GM12878 (cell line): ENCODE measurements around the gene UBE2E3. TPM values are rescaled to one million over a fixed set of nuclear protein-coding genes. Genes with fewer than 3 reads are reported as not detected.
"Not testable (repeated sequence)": the region's sequence is repeated elsewhere in the genome, so short reads cannot be mapped to it uniquely, and the experiment has no call there.

Experiments used
- ATAC-seq: fragments of 200-7000 bp; cut with Tn5 transposase; 3 replicates; pipeline ENCODE4 v1.9.1; 2020; ENCODE audit warnings: mild to moderate bottlenecking, moderate library complexity
- BruUV-seq: library from RNA; stranded (reverse); fragments of 400-500 nt; replicated peaks from 2 replicates; lab custom pipeline; 2021; lab: Mats Ljungman, UMichigan
- CTCF ChIA-PET: fragments of 300-600 bp; sonication (Branson Sonifier 250); formaldehyde crosslinking; extraction: SDS; loops from one replicate; lab custom pipeline; 2021; ENCODE audit warnings: inconsistent platforms; lab: Yijun Ruan, JAX
- POLR2A ChIA-PET: fragments of 350-600 bp; formaldehyde crosslinking; extraction: SDS; loops from one replicate; lab custom pipeline; 2021; ENCODE audit warnings: inconsistent platforms; lab: Charles Lee
- RAD21 ChIA-PET: fragments of 300-600 bp; sonication (Branson Sonifier 250); formaldehyde crosslinking; loops from one replicate; lab custom pipeline; 2023; ENCODE audit warnings: antibody characterized with exemption; ENCODE audit not compliant: unreplicated experiment; lab: Charles Lee
- SMC1A ChIA-PET: fragments of 300-600 bp; sonication (Branson Sonifier 250); formaldehyde crosslinking; loops from one replicate; lab custom pipeline; 2023; ENCODE audit not compliant: unreplicated experiment, uncharacterized antibody; lab: Charles Lee
- DNase-seq: peaks from one replicate; pipeline ENCODE4 v3.0.0-alpha.2; 2011; ENCODE audit warnings: low read depth, low spot score
- FAIRE-seq: peaks from 3 replicates; lab custom pipeline; 2011; peaks lifted over from hg19 to GRCh38; lab: Jason Lieb, UNC
- H2AFZ ChIP-seq: 2 replicates; pipeline ENCODE4 v1.6.0; 2011; ENCODE audit warnings: low read depth, low read length, control low read depth; ENCODE audit not compliant: control insufficient read depth
- H3K27ac ChIP-seq: 2 replicates; pipeline ENCODE4 v1.5.1; 2011; ENCODE audit warnings: control low read depth; ENCODE audit not compliant: control insufficient read depth, insufficient read depth
- H3K27me3 ChIP-seq, 2 experiments: replicated peaks in 1 of 2; 2 replicates each; pipeline versions ENCODE4 v1.6.0 to v1.6.1; 2011; ENCODE audit warnings: low read length in 1 of 2; ENCODE audit not compliant: control insufficient read depth in 2 of 2, insufficient read depth in 2 of 2
- H3K36me3 ChIP-seq, 2 experiments: 2 replicates each; pipeline ENCODE4 v1.5.1; 2011; ENCODE audit warnings: low read length in 1 of 2; ENCODE audit not compliant: control insufficient read depth in 2 of 2, insufficient read depth in 2 of 2
- H3K4me1 ChIP-seq: 2 replicates; pipeline ENCODE4 v1.6.1; 2011; ENCODE audit warnings: mild to moderate bottlenecking, low read length, moderate library complexity, mixed read lengths; ENCODE audit not compliant: control insufficient read depth, insufficient read depth
- H3K4me2 ChIP-seq: 2 replicates; pipeline ENCODE4 v1.6.0; 2011; ENCODE audit warnings: control low read depth; ENCODE audit not compliant: control insufficient read depth, insufficient read depth
- H3K4me3 ChIP-seq: fragments of 200-600 bp; sonication (generic); 2 replicates; pipeline ENCODE4 v1.5.1; 2016
- H3K79me2 ChIP-seq: 2 replicates; pipeline ENCODE4 v1.6.0; 2011; ENCODE audit warnings: low read length; ENCODE audit not compliant: control insufficient read depth, insufficient read depth
- H3K9ac ChIP-seq: 2 replicates; pipeline ENCODE4 v1.8.0; 2011; ENCODE audit warnings: low read length, control low read depth, mixed read lengths; ENCODE audit not compliant: control insufficient read depth, insufficient read depth
- H3K9me3 ChIP-seq: replicated peaks from 3 replicates; pipeline ENCODE4 v1.5.1; 2011; ENCODE audit warnings: mild to moderate bottlenecking, low read length; ENCODE audit not compliant: control insufficient read depth, insufficient read depth
- H4K20me1 ChIP-seq: 2 replicates; pipeline ENCODE4 v1.6.0; 2011; ENCODE audit not compliant: control insufficient read depth, insufficient read depth
- ATF7 ChIP-seq: fragments of 450-650 bp; IDR thresholded peaks from 2 replicates; pipeline ENCODE4 v1.6.1; 2016; ENCODE audit warnings: low read depth, mild to moderate bottlenecking
- CBX3 ChIP-seq: fragments of 200-600 bp; sonication (generic); IDR thresholded peaks from 2 replicates; pipeline ENCODE4 v1.6.1; 2016; ENCODE audit warnings: low read depth, borderline replicate concordance
- CHD1 ChIP-seq: IDR thresholded peaks from 2 replicates; pipeline ENCODE4 v1.6.1; 2012; ENCODE audit warnings: low read depth, low read length, improper control_type of control experiment
- CREM ChIP-seq: IDR thresholded peaks from 2 replicates; pipeline ENCODE4 v1.6.1; 2014; ENCODE audit warnings: antibody characterized with exemption, low read depth
- HDGF ChIP-seq: fragments of 450-650 bp; IDR thresholded peaks from 2 replicates; pipeline ENCODE4 v1.6.1; 2016; ENCODE audit warnings: antibody characterized with exemption
- MTA2 ChIP-seq: fragments of 450-650 bp; IDR thresholded peaks from 2 replicates; pipeline ENCODE4 v1.6.1; 2016; ENCODE audit warnings: low read depth, mild to moderate bottlenecking, moderate library complexity
- RELA ChIP-seq: fragments of 450-650 bp; IDR thresholded peaks from 2 replicates; pipeline ENCODE4 v1.8.0; 2014; ENCODE audit warnings: borderline replicate concordance; ENCODE audit not compliant: partially characterized antibody
- ZNF24 ChIP-seq: fragments of 450-650 bp; IDR thresholded peaks from 2 replicates; pipeline ENCODE4 v1.6.1; 2017; ENCODE audit warnings: antibody characterized with exemption, mild to moderate bottlenecking
- ZZZ3 ChIP-seq: IDR thresholded peaks from 2 replicates; pipeline ENCODE4 v1.6.1; 2011; ENCODE audit warnings: low read depth; ENCODE audit not compliant: control insufficient read depth, insufficient read length
- WGBS: methylation state at CpG from one replicate; pipeline ENCODE4 v1.1.6; 2016; ENCODE audit warnings: low lambda C conversion rate; ENCODE audit not compliant: insufficient replicate concordance, insufficient coverage; ENCODE audit errors: missing lambda C conversion rate; 5-methylcytosine and 5-hydroxymethylcytosine counted together
- in situ Hi-C: fragments of 300-500 bp; cut with MboI; formaldehyde crosslinking; loops from 9 replicates; pipeline ENCODE4 v1.14.3; 2018; ENCODE audit warnings: mixed read lengths
- intact Hi-C: fragments of 100-400 bp; cut with micrococcal nuclease; formaldehyde crosslinking; loops from one replicate; pipeline ENCODE4 v1.14.2; 2022; ENCODE audit not compliant: unreplicated experiment
- polyA plus RNA-seq, 11 experiments: library from polyadenylated mRNA; depleted of rRNA in 4 of 11; unstranded in 6 of 11; stranded (reverse) in 5 of 11; fragments of >200 nt; fragmentation: Nextera tagmentation in 4 of 11; fragmentation: Illumina TruSeq in 1 of 11; extraction: Ambion mirVana in 4 of 11; extraction: Trizol in 1 of 11; gene quantifications; 1 replicate in 1 of 11; 2 replicates in 10 of 11; pipeline versions ENCODE4 v1.2.1 to v1.2.3, GENCODE V29; 2011 to 2016; ENCODE audit warnings: inconsistent platforms in 2 of 11, missing spikeins in 2 of 11, low read depth in 1 of 11
- total RNA-seq, 4 experiments: library from RNA; depleted of rRNA in 3 of 4; stranded (reverse); fragments of >200 nt in 3 of 4; fragmentation: Illumina TruSeq in 1 of 4; extraction: Trizol in 1 of 4; gene quantifications; 2 replicates each; pipeline versions ENCODE4 v1.2.1 to v1.2.3, GENCODE V29; 2013 to 2021

Gene UBE2E3
- total and polyA plus RNA-seq, 10 of the 15 experiments (the other 5 are each of a cell fraction or from before 2014, with no cell fraction given) = 14.9 to 50.0 (median 26.2) TPM

GRCh38 chr2:181083140-181083539 lies 102.7 kb downstream of the UBE2E3 start:
- ChIA-PET CTCF (interaction anchor here (1.0 to 2.0 kb wide), 3 partner anchors 21 to 632 kb away, joined by 3 to 8 read pairs (median 7); no protein-coding TSS in a partner anchor), SMC1A (interaction anchor here (1.1 to 2.3 kb wide), 3 partner anchors 13 to 632 kb away, joined by 3 to 9 read pairs (median 3); no protein-coding TSS in a partner anchor), RAD21 (interaction anchor here (1.4 to 2.3 kb wide), 2 partner anchors 21 to 632 kb away, joined by 6 read pairs; no protein-coding TSS in a partner anchor), POLR2A (no interaction called here)
- H3K27me3 ChIP-seq = no peaks in the 10 kb centered on the region
- H3K4me1 ChIP-seq = no peaks in the 10 kb centered on the region
- H3K79me2 ChIP-seq = no peaks in the 10 kb centered on the region
- WGBS = 92% methylated on average over 2 of the region's 2 CpGs
- H3K4me2 ChIP-seq = no peak overlapping the region
- no peak overlapping the region for H2AFZ ChIP-seq
- H3K9ac ChIP-seq = no peak overlapping the region
- in situ Hi-C loops (loop anchor here (5.0 kb wide), 1 partner anchor 629 kb away; no protein-coding TSS in a partner anchor), intact Hi-C loops (no loop called here)
- no peak for FAIRE-seq
- no peak for DNase-seq
- no peak for ATAC-seq
- no peaks in the 10 kb centered on the region for H3K9me3 ChIP-seq
- H4K20me1 ChIP-seq = no peaks in the 10 kb centered on the region
- H3K36me3 ChIP-seq = no peaks in the 10 kb centered on the region
- TF ChIP-seq MTA2 (no peak), CHD1 (no peak), HDGF (no peak), ZZZ3 (no peak), RELA (no peak), CREM (no peak), ATF7 (no peak)
- BruUV-seq = no TSS peak
- no peak overlapping the region for H3K27ac ChIP-seq
- H3K4me3 ChIP-seq = no peak overlapping the region

GRCh38 chr2:181085734-181086133 lies 105.3 kb downstream of the UBE2E3 start:
- Histone ChIP-seq H3K4me1 (no peaks in the 10 kb centered on the region), H3K9me3 (no peaks in the 10 kb centered on the region), H3K79me2 (no peaks in the 10 kb centered on the region), H3K27ac (no peak overlapping the region), H4K20me1 (no peaks in the 10 kb centered on the region), H3K27me3 (no peaks in the 10 kb centered on the region), H2AFZ (no peak overlapping the region), H3K4me2 (no peak overlapping the region), H3K9ac (no peak overlapping the region), H3K36me3 (no peaks in the 10 kb centered on the region), H3K4me3 (no peak overlapping the region)
- BruUV-seq = no TSS peak
- TF ChIP-seq ZNF24 = no peak
- TF ChIP-seq CBX3 = no peak
- FAIRE-seq = no peak
- no peak for DNase-seq
- intact Hi-C loops = no loop called here
- WGBS = 0% methylated on average over 1 of the region's 1 CpG
- ChIA-PET RAD21 (interaction anchor here (1.1 kb wide), 1 partner anchor 630 kb away, joined by 5 read pairs; no protein-coding TSS in a partner anchor), POLR2A (interaction anchor here (0.5 kb wide), 1 partner anchor 192 kb away, joined by 6 read pairs; no protein-coding TSS in a partner anchor), SMC1A (interaction anchor here (0.8 to 0.9 kb wide), 2 partner anchors 393 to 629 kb away, joined by 3 to 4 read pairs; no protein-coding TSS in a partner anchor), CTCF (interaction anchor here (0.7 to 3.9 kb wide), 6 partner anchors 9 to 630 kb away, joined by 3 to 18 read pairs (median 4); no protein-coding TSS in a partner anchor)
- ATAC-seq = no peak
- in situ Hi-C loops = no loop called here

GRCh38 chr2:181091920-181092319 lies 111.5 kb downstream of the UBE2E3 start:
- H3K9ac ChIP-seq, H4K20me1 ChIP-seq, FAIRE-seq, H3K9me3 ChIP-seq, H3K4me2 ChIP-seq, H3K4me1 ChIP-seq, DNase-seq, RAD21 ChIA-PET, POLR2A ChIA-PET, H3K36me3 ChIP-seq, CTCF ChIA-PET, H3K27ac ChIP-seq, ATAC-seq, H3K79me2 ChIP-seq, in situ Hi-C loops, H2AFZ ChIP-seq, H3K4me3 ChIP-seq, H3K27me3 ChIP-seq, BruUV-seq: not testable (repeated sequence)
- 21% methylated on average over 4 of the region's 4 CpGs for WGBS
- intact Hi-C loops = loop anchor here (10.0 kb wide), 1 partner anchor 813 kb away; no protein-coding TSS in a partner anchor
- SMC1A ChIA-PET = interaction anchor here (1.3 kb wide), 1 partner anchor 12 kb away, joined by 4 read pairs; no protein-coding TSS in a partner anchor
